Activated CD4-positive, alpha-beta T cell treated with anti-CD3 and anti-CD28 coated beads, Interleukin-2, amount 10 ng/mL, durations not matched to agents 7 days and 5 days (primary cell): ENCODE results near the gene CDH13. TPM values are rescaled to one million over a fixed set of nuclear protein-coding genes. Genes with fewer than 3 reads are reported as not detected.

Source experiments
- CTCF ChIA-PET: fragments of 350-600 bp; sonication (Branson Sonifier 250); formaldehyde crosslinking; loops from one replicate; lab custom pipeline; 2021; ENCODE audit warnings: antibody characterized with exemption; lab: Charles Lee
- POLR2A ChIA-PET: fragments of 350-600 bp; sonication (Branson Sonifier 250); formaldehyde crosslinking; loops from one replicate; lab custom pipeline; 2021; ENCODE audit warnings: antibody characterized with exemption; lab: Charles Lee
- DNase-seq: peaks from one replicate; pipeline ENCODE4 v3.0.0-alpha.2; 2020
- H3K27ac Mint-ChIP-seq: one replicate; pipeline ENCODE4 v1.8.0; 2021; ENCODE audit warnings: mild to moderate bottlenecking, moderate library complexity, mixed read lengths
- H3K27me3 Mint-ChIP-seq: one replicate; pipeline ENCODE4 v1.8.0; 2021; ENCODE audit warnings: mixed read lengths
- H3K36me3 Mint-ChIP-seq: one replicate; pipeline ENCODE4 v1.8.0; 2021; ENCODE audit warnings: low read depth, mixed read lengths
- H3K4me1 Mint-ChIP-seq: one replicate; pipeline ENCODE4 v1.8.0; 2021; ENCODE audit warnings: mixed read lengths
- H3K4me3 Mint-ChIP-seq: one replicate; pipeline ENCODE4 v1.8.0; 2021; ENCODE audit warnings: mild to moderate bottlenecking, moderate library complexity, mixed read lengths
- H3K9me3 Mint-ChIP-seq: one replicate; pipeline ENCODE4 v1.8.0; 2021; ENCODE audit warnings: mixed read lengths
- total RNA-seq, 2 experiments: library from RNA; stranded (reverse); gene quantifications; one replicate each; pipeline ENCODE4 v1.2.3, GENCODE V29; 2021

CDH13 gene
- total RNA-seq, 2 experiments from 2014 or later: not detected

- no peak overlapping the region for H3K27ac Mint-ChIP-seq
- H3K9me3 Mint-ChIP-seq: no peaks in the 10 kb centered on the region
- POLR2A ChIA-PET: no interaction called here
Measured at GRCh38 chr16:82963653-82964052, 336.9 kb downstream of the CDH13 start.

GRCh38 chr16:82965808-82966207 lies 339.0 kb downstream of the CDH13 start:
- Mint-ChIP-seq H3K36me3 (no peaks in the 10 kb centered on the region), H3K4me3 (no peak overlapping the region), H3K27ac (no peak overlapping the region), H3K27me3 (no peaks in the 10 kb centered on the region), H3K9me3 (no peaks in the 10 kb centered on the region), H3K4me1 (no peaks in the 10 kb centered on the region)
- POLR2A ChIA-PET: no interaction called here
- no peak for DNase-seq
- CTCF ChIA-PET: no interaction called here

More at GRCh38 chr16:82963653-82964052, 336.9 kb downstream of the CDH13 start:
- Mint-ChIP-seq H3K27me3 (no peaks in the 10 kb centered on the region), H3K4me3 (no peak overlapping the region), H3K36me3 (no peaks in the 10 kb centered on the region), H3K4me1 (no peaks in the 10 kb centered on the region)
- DNase-seq: no peak
- CTCF ChIA-PET: no interaction called here

GRCh38 chr16:82967424-82967823 lies 340.7 kb downstream of the CDH13 start:
- H3K27ac Mint-ChIP-seq: no peak overlapping the region
- ChIA-PET CTCF (no interaction called here), POLR2A (no interaction called here)
- H3K4me1 Mint-ChIP-seq: no peaks in the 10 kb centered on the region
- no peak for DNase-seq
- no peaks in the 10 kb centered on the region for H3K36me3 Mint-ChIP-seq
- H3K9me3 Mint-ChIP-seq: no peaks in the 10 kb centered on the region
- no peak overlapping the region for H3K4me3 Mint-ChIP-seq
- no peaks in the 10 kb centered on the region for H3K27me3 Mint-ChIP-seq

GRCh38 chr16:82971126-82971525 lies 344.4 kb downstream of the CDH13 start:
- no peak for DNase-seq
- ChIA-PET POLR2A (no interaction called here), CTCF (no interaction called here)
- Mint-ChIP-seq H3K27ac (no peak overlapping the region), H3K4me1 (no peaks in the 10 kb centered on the region), H3K9me3 (no peaks in the 10 kb centered on the region), H3K4me3 (no peak overlapping the region), H3K27me3 (no peaks in the 10 kb centered on the region), H3K36me3 (no peaks in the 10 kb centered on the region)

GRCh38 chr16:82972331-82972919 lies 345.7 kb downstream of the CDH13 start:
- no peak overlapping the region for H3K27ac Mint-ChIP-seq

DNA sequence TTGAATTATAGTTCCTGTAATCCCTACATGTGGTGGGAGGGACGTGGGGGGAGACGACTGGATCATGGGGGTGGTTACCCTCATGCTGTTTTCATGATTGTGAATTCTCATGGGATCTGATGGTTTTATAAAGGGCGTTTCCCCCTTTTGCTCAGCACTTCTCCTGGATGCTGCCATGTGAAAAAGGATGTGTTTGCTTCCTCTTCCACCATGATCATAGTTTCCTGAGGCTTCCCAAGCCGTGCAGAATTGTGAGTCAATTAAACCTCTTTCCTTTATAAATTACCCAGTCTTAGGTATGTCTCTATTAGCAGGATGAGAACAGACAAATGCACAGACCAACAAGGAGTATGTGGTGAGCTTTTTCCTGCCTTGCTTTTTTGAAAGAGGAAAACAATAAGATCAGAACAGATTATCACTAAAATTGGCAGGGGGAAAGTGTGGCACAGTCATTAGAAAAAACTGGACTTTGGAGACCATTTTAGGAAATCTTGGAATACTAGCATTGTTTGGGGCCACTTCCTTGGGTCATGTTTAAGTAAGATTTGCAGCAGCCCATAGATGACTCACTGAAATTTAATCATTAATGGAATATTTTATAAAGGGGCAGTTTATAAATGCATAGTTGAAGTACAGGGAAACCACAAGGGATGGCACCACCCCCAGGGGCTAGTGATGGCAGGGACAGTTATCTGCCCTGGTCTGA lies 352.8 kb downstream of the CDH13 start:
- H3K27ac Mint-ChIP-seq: no peak overlapping the region
- H3K36me3 Mint-ChIP-seq: no peaks in the 10 kb centered on the region
- no peaks in the 10 kb centered on the region for H3K27me3 Mint-ChIP-seq
- H3K4me1 Mint-ChIP-seq: no peaks in the 10 kb centered on the region
- CTCF ChIA-PET: no interaction called here
- H3K9me3 Mint-ChIP-seq: no peaks in the 10 kb centered on the region
- POLR2A ChIA-PET: no interaction called here
- no peak for DNase-seq
- no peak overlapping the region for H3K4me3 Mint-ChIP-seq

More at GRCh38 chr16:82972331-82972919, 345.7 kb downstream of the CDH13 start:
- Mint-ChIP-seq H3K27me3 (no peaks in the 10 kb centered on the region), H3K9me3 (no peaks in the 10 kb centered on the region), H3K4me3 (no peak overlapping the region), H3K4me1 (no peaks in the 10 kb centered on the region), H3K36me3 (no peaks in the 10 kb centered on the region)
- ChIA-PET POLR2A (no interaction called here), CTCF (interaction anchor here (1.3 kb wide), 1 partner anchor 10 kb away, joined by 3 read pairs; no protein-coding TSS in a partner anchor)
- DNase-seq: no peak

GRCh38 chr16:82980810-82981209 lies 354.0 kb downstream of the CDH13 start:
- H3K27ac Mint-ChIP-seq: no peak overlapping the region
- no peaks in the 10 kb centered on the region for H3K36me3 Mint-ChIP-seq
- H3K27me3 Mint-ChIP-seq: no peaks in the 10 kb centered on the region
- CTCF ChIA-PET: no interaction called here
- H3K4me3 Mint-ChIP-seq: no peak overlapping the region
- H3K4me1 Mint-ChIP-seq: no peaks in the 10 kb centered on the region
- H3K9me3 Mint-ChIP-seq: no peaks in the 10 kb centered on the region
- POLR2A ChIA-PET: no interaction called here
- no peak for DNase-seq

- POLR2A ChIA-PET: no interaction called here
- no peaks in the 10 kb centered on the region for H3K4me1 Mint-ChIP-seq
- no peaks in the 10 kb centered on the region for H3K36me3 Mint-ChIP-seq
- peaks cover 3% of the 10 kb centered on the region for H3K9me3 Mint-ChIP-seq
- H3K4me3 Mint-ChIP-seq: no peak overlapping the region
- H3K27me3 Mint-ChIP-seq: no peaks in the 10 kb centered on the region
- no peak for DNase-seq
- H3K27ac Mint-ChIP-seq: no peak overlapping the region
- CTCF ChIA-PET: no interaction called here
Measured at GRCh38 chr16:82987767-82988166, 361.0 kb downstream of the CDH13 start.

DNA sequence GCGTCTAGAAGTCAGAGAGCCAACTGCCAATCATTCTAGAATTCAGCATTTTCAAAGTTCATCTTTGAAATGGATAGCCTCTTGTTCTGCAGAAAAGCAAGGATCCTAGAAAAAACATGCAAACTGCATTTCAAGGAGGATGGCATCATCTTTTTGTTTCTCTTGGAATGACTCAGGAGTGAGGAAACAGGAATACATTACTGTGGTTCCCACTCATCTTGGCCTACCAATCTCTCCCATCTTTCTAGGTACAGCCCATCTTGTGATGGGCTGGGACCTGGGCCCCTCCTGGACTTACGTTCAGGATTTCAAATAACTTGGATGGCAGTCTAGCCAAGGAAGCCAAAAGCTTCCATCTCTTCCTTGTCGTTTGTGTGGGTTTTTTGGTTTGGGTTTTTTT lies 363.4 kb downstream of the CDH13 start:
- ChIA-PET POLR2A (no interaction called here), CTCF (no interaction called here)
- Mint-ChIP-seq H3K36me3 (no peaks in the 10 kb centered on the region), H3K4me1 (no peaks in the 10 kb centered on the region), H3K27me3 (no peaks in the 10 kb centered on the region), H3K27ac (no peak overlapping the region), H3K4me3 (no peak overlapping the region), H3K9me3 (peaks cover 3% of the 10 kb centered on the region)
- no peak for DNase-seq

GRCh38 chr16:82991410-82991809 lies 364.6 kb downstream of the CDH13 start:
- Mint-ChIP-seq H3K4me3 (no peak overlapping the region), H3K9me3 (peaks cover 3% of the 10 kb centered on the region), H3K27ac (no peak overlapping the region), H3K4me1 (no peaks in the 10 kb centered on the region), H3K36me3 (no peaks in the 10 kb centered on the region), H3K27me3 (no peaks in the 10 kb centered on the region)
- no peak for DNase-seq
- CTCF ChIA-PET: no interaction called here
- POLR2A ChIA-PET: no interaction called here

DNA sequence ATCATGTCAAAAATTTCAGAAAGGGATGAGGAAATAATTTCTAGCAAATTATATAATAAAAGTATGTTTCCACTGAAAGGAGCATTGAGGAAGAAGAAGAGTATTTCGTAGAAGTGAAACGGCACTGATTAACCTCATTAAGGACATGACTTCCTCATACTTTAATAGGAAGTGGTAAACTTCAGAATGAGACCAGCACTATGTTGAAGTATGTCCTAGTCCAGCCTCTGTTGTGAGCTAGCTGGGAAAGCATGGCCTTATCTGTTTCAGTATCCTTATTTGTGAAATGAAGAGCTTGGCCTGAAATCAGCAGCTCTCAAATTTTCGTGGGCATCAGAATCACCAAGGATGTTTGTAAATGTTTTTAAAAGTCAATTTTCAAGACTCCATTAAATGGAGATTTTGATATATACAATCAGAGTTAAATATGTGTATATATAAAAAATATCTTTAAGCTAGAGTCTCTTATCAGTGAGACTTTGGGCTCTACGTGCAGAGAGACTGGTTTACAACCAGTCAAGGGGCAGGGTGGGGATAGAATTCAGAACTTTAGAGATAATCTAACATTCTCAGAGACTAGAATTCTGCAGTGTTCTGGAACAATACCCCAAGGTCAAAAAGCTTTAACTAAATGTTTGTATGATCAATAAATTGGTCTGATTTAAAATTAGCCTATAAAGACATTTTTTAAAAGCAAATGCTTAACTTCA lies 365.4 kb downstream of the CDH13 start:
- Mint-ChIP-seq H3K27ac (no peak overlapping the region), H3K4me3 (no peak overlapping the region), H3K9me3 (peaks cover 3% of the 10 kb centered on the region), H3K27me3 (no peaks in the 10 kb centered on the region), H3K36me3 (no peaks in the 10 kb centered on the region), H3K4me1 (no peaks in the 10 kb centered on the region)
- ChIA-PET POLR2A (no interaction called here), CTCF (no interaction called here)
- DNase-seq: no peak

GRCh38 chr16:82992786-82993185 lies 366.0 kb downstream of the CDH13 start:
- Mint-ChIP-seq H3K4me1 (no peaks in the 10 kb centered on the region), H3K36me3 (no peaks in the 10 kb centered on the region), H3K27ac (no peak overlapping the region), H3K9me3 (peaks cover 3% of the 10 kb centered on the region), H3K4me3 (no peak overlapping the region), H3K27me3 (no peaks in the 10 kb centered on the region)
- DNase-seq: no peak
- ChIA-PET POLR2A (no interaction called here), CTCF (no interaction called here)

DNA sequence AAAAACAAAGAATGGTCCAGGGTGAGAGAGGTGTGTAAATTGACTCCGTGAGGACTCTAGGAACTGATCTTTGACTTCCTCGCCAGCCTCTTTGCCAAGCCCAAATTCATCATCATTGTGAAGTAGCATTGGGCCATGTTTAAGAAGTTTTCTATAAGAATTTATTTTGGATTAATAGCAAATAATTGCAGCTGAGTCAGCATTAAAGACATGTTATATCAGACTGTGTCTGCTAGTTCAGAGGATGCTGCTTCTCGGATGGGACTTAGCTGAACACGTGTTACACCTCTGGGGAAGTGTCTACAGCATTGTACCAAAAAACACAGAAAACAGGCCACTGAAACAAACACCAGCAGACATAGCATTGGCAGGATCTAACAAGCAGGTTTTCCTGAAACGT lies 366.6 kb downstream of the CDH13 start:
- Mint-ChIP-seq H3K27me3 (no peaks in the 10 kb centered on the region), H3K4me1 (no peaks in the 10 kb centered on the region), H3K4me3 (no peak overlapping the region), H3K27ac (no peak overlapping the region), H3K36me3 (no peaks in the 10 kb centered on the region), H3K9me3 (no peaks in the 10 kb centered on the region)
- POLR2A ChIA-PET: no interaction called here
- no peak for DNase-seq
- CTCF ChIA-PET: no interaction called here
